Measurements from ENCODE around the gene LRRK1.

Gene LRRK1

DNA sequence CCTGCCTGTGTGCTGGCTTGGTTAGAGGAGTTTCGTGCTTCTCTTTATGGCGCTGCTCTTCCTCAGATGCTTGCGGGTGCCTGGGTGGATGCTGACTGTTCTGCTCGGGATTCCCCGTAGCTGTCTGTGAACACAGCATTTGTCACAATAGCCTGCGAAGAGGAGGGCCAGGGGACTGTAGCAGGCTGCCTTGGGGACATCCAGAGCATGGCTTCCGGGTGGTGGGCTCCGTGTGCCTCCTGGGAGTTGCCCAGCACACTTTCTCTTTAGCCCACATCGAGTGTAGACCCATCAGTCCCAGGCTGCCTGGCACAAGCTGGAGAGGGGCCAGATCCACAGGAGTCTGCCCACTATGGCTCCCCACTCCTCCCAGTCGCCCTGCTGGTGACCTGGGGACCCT lies 22.4 kb downstream of the LRRK1 start:
- H3K4me3 ChIP-seq (replicated peaks in 1 of 2; ENCODE audit: low read depth in 2 of 2, low read length in 2 of 2), result no peak overlapping the region
- TF ChIP-seq, protein P1, sequence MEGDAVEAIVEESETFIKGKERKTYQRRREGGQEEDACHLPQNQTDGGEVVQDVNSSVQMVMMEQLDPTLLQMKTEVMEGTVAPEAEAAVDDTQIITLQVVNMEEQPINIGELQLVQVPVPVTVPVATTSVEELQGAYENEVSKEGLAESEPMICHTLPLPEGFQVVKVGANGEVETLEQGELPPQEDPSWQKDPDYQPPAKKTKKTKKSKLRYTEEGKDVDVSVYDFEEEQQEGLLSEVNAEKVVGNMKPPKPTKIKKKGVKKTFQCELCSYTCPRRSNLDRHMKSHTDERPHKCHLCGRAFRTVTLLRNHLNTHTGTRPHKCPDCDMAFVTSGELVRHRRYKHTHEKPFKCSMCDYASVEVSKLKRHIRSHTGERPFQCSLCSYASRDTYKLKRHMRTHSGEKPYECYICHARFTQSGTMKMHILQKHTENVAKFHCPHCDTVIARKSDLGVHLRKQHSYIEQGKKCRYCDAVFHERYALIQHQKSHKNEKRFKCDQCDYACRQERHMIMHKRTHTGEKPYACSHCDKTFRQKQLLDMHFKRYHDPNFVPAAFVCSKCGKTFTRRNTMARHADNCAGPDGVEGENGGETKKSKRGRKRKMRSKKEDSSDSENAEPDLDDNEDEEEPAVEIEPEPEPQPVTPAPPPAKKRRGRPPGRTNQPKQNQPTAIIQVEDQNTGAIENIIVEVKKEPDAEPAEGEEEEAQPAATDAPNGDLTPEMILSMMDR (IDR thresholded peaks at IDR 0.05; ENCODE audit: low read depth, low read length), result no peak
- DNase-seq (ENCODE audit: low read depth in 2 of 2), result no peak

DNA sequence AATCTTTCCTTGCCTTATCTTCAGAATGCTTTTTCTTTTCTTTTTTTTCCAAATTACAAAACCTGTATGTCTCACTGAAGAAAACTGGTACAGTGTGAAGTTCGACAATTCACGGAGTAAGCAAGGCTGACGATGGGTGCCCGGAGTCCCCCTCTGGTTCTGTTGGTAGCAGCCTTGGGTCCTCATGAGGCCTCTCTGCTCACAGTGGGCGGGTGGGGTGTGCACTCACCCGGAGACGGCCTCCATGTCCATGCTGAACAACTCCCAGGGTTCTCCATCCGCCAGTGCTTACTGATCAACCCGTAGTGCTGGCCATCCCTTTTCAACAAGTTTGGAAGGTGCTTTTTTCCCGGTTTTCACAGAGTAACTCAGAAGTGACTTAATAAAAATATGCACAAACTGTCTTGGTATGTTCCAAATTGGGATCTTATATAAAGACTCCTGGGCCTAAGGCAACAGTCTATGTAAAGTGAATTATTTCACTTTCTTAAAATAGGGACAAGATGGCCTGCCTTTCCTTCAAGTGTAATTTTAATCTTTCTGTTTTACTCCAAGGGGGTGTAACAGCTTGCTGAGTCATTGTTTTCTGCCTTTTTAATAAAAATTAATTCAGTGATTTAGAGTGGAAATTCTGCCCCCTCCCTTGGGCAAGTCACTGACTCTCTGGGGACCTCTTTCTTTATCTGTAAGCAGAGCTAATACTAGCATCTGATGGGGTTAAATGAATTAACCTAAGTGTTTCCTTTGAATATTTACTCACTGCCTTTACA lies 23.7 kb downstream of the LRRK1 start:
- TF ChIP-seq, protein P1 (IDR thresholded peaks at IDR 0.05; ENCODE audit: low read depth, low read length), result no peak
- no peak overlapping the region for H3K4me3 ChIP-seq (replicated peaks in 1 of 2; ENCODE audit: low read depth in 2 of 2, low read length in 2 of 2)
- peak; percentile 26 to 27 for DNase-seq (ENCODE audit: low read depth in 2 of 2)

DNA sequence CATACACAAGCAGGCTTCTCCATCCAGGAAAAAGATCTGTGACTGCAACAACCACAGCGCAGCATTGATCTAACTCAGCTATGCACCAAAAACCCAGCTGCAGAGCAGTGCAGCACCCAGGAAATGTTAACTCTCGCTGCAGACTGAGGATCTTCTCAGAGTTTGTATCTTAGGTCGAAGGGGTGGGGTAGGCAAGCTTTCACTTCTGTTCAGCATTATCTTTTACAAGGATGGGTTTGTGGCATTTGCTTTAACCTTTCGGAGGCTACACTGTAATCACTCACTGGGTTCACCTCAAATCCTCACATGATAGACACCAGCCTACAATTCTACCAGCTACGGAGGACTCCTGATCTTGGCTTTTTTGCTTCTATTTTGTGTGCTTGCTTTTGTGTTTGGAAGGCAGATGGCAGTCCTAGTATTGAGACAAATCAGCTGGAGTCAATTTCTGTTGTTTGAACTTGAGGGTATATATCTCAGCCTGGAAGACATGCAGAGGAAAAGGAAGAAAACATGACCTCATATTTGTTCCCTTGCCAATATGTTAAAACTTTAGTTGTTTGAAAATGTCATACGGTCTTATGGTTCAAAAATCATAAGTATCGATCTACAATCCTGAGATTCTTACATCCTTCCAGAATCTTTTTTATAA lies 25.2 kb downstream of the LRRK1 start:
- peak; percentile 17 to 25 for DNase-seq (ENCODE audit: low read depth in 2 of 2)
- H3K4me3 ChIP-seq (replicated peaks in 1 of 2; ENCODE audit: low read depth in 2 of 2, low read length in 2 of 2), result no peak overlapping the region
- TF ChIP-seq, protein P1 (IDR thresholded peaks at IDR 0.05; ENCODE audit: low read depth, low read length), result no peak

DNA sequence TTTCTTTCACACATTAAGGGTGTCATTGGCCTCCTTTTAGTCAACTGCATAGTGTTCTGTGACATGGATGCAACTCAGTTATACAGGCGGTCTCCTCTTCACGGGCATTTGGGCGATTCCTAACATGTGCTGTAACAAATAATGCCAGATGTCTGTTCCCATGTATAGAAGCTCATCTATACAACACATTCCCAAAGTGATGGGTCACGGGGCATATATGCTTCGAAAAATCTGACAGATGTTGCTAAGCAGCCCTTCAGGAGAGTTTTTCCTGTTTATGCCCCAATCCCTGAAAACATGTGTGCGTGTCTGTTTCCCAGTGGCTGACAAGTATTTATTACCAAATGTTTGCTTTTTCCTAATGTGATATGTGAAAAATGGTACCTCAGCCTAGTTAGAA lies 25.8 kb downstream of the LRRK1 start:
- H3K4me3 ChIP-seq (replicated peaks in 1 of 2; ENCODE audit: low read depth in 2 of 2, low read length in 2 of 2), result no peak overlapping the region
- DNase-seq (ENCODE audit: low read depth in 2 of 2), result no peak
- TF ChIP-seq, protein P1 (IDR thresholded peaks at IDR 0.05; ENCODE audit: low read depth, low read length), result no peak

DNA sequence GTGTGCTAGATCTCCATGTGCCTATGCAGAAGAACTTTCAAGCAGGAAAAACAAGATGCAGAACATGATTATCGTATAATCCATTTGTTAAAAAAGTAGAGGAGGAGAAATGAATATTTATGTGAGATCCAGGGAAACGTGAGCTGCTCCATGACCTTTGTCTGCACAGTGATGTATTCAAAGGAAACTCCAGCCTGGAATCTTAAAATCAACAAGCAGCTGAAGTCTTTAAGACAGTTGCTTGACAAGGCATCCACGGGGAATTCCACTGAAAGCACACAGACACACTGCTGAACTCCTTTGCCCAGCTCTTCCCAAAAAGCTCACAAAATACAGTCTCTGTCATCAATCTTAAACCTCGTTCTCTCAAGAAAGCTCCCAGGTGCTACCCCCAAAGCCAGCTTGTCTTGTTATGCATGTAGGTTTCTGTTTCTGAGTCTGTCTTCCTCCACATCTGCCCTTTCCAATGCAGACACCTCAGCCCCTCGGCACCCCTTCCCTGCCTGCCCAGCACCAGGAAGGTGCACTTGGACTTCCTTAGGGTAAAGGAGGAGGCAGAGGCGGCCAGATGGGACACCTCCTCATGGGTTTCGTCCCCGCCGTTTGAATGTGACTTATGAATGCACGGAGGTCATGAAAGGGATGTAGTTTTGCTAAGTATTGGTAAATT lies 28.7 kb downstream of the LRRK1 start:
- DNase-seq (ENCODE audit: low read depth in 2 of 2), result no peak
- TF ChIP-seq, protein P1 (IDR thresholded peaks at IDR 0.05; ENCODE audit: low read depth, low read length), result no peak
- no peak overlapping the region for H3K4me3 ChIP-seq (replicated peaks in 1 of 2; ENCODE audit: low read depth in 2 of 2, low read length in 2 of 2)

DNA sequence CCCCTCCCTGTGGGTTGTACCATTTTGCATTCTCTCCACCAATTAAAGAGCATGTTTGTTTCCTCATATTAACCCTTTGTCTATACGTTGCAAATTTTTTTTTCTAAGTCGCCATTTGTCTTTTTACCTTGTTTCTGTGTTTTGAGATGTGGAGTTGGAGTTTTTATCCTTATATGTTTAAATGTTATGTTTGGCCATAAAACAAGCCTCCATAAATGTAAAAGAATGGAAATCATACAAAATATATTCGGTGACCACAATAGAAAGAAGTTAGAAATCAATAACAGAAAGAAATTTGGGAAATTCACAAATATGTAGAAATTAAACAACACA lies 29.2 kb downstream of the LRRK1 start:
- no peak overlapping the region for H3K4me3 ChIP-seq (replicated peaks in 1 of 2; ENCODE audit: low read depth in 2 of 2, low read length in 2 of 2)
- TF ChIP-seq, protein P1 (IDR thresholded peaks at IDR 0.05; ENCODE audit: low read depth, low read length), result no peak
- DNase-seq (ENCODE audit: low read depth in 2 of 2), result no peak
